NB4 (cell line): Measurements from ENCODE around the gene CGREF1.

ENCODE experiments used
- DNase-seq: peaks from one replicate; pipeline ENCODE4 v3.0.0; 2010; ENCODE audit warnings: low read depth
- H3K4me3 ChIP-seq: one replicate; pipeline ENCODE4 v1.5.1; 2011; ENCODE audit warnings: mild to moderate bottlenecking, low read depth, low read length, moderate library complexity
- MYC ChIP-seq: IDR thresholded peaks from 2 replicates; pipeline ENCODE4 v1.6.1; 2011; ENCODE audit warnings: low read depth, low read length
- POLR2A ChIP-seq: IDR thresholded peaks from 2 replicates; pipeline ENCODE4 v1.6.1; 2011; ENCODE audit warnings: mild to moderate bottlenecking; ENCODE audit not compliant: insufficient read length; ENCODE audit errors: extremely low read depth
- TF ChIP-seq, protein P1 (sequence below): IDR thresholded peaks from one replicate; pipeline ENCODE4 v1.5.1; 2012; ENCODE audit warnings: low read depth, low read length
- TF ChIP-seq, protein P2 (sequence below): IDR thresholded peaks from 2 replicates; pipeline ENCODE4 v1.6.1; 2011; ENCODE audit warnings: low read depth, low read length

Gene CGREF1

DNA sequence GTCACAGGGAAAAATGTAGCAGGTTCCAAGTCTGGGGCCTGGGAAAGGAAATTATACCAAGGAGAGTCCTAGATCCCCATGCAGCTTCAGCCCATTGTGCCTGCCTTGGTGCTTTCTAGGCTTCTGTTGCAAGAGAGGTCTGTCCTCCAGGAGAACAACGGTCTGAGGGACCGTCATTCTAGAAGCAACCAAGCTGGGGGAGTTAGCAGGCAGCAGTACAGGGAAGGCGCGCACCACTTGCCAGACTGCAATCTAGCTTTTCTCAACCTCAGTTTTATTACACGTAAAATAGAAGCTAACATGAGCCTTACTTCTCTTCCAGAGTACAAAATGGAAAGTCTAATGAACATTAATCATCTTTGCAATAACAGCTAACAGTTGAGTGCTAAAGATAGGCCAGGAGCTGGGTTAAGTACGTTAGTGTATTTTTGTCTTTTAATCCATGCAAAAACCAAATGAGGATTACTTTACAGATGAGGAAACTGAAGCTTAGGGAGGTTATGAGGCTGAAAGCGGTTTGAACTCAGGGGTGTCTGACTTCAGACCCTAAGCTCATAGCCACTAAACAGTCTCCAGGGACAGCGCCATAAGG is 31.8 kb upstream of the CGREF1 start:
- DNase-seq: no peak

DNA sequence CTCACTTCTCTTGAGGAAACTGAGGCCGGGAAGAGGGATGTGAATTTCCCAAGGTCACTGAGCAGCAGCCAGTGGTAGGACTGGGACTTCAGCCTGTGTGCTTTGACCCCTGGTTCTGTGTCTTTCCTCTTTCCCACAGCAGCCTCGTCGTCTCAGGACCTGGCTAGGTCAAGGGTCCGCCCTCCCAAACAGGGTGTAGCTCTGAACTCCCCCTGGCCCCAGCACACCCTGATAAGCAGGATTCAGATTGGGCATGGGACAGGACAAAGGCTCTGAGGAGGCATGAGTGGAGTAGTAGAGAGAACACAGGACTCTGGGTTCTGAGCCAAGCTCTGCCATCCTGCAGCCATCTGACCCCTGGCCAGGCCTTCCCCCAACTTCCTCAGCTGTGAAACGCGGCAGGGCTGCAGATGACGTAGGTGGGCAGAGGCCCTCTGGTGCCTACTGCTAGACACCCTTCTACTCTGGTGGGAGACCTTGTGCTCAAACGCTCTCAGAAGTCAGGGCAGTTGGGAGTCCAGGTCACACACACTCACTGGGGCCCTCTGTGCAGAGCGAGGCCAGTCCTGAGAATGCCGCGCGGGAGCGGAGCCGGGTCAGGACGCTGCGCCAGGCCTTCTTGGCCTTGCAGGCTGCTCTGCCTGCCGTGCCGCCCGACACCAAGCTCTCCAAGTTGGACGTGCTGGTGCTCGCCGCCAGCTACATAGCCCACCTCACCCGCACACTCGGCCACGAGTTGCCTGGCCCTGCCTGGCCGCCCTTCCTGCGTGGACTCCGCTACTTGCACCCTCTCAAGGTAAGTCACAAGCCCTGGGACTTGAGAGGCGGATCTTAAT is 30.9 kb upstream of the CGREF1 start:
- no peak overlapping the region for H3K4me3 ChIP-seq
- DNase-seq: no peak
- TF ChIP-seq, protein P1, sequence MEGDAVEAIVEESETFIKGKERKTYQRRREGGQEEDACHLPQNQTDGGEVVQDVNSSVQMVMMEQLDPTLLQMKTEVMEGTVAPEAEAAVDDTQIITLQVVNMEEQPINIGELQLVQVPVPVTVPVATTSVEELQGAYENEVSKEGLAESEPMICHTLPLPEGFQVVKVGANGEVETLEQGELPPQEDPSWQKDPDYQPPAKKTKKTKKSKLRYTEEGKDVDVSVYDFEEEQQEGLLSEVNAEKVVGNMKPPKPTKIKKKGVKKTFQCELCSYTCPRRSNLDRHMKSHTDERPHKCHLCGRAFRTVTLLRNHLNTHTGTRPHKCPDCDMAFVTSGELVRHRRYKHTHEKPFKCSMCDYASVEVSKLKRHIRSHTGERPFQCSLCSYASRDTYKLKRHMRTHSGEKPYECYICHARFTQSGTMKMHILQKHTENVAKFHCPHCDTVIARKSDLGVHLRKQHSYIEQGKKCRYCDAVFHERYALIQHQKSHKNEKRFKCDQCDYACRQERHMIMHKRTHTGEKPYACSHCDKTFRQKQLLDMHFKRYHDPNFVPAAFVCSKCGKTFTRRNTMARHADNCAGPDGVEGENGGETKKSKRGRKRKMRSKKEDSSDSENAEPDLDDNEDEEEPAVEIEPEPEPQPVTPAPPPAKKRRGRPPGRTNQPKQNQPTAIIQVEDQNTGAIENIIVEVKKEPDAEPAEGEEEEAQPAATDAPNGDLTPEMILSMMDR: no peak
- TF ChIP-seq, protein P2, sequence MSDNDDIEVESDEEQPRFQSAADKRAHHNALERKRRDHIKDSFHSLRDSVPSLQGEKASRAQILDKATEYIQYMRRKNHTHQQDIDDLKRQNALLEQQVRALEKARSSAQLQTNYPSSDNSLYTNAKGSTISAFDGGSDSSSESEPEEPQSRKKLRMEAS: no peak
- TF ChIP-seq POLR2A (no peak), MYC (no peak)

More for the DNA sequence above, 31.8 kb upstream of the CGREF1 start:
- TF ChIP-seq, protein P1: no peak
- TF ChIP-seq, protein P2: no peak
- no peak for TF ChIP-seq POLR2A
- TF ChIP-seq MYC: no peak
- H3K4me3 ChIP-seq: no peak overlapping the region

DNA sequence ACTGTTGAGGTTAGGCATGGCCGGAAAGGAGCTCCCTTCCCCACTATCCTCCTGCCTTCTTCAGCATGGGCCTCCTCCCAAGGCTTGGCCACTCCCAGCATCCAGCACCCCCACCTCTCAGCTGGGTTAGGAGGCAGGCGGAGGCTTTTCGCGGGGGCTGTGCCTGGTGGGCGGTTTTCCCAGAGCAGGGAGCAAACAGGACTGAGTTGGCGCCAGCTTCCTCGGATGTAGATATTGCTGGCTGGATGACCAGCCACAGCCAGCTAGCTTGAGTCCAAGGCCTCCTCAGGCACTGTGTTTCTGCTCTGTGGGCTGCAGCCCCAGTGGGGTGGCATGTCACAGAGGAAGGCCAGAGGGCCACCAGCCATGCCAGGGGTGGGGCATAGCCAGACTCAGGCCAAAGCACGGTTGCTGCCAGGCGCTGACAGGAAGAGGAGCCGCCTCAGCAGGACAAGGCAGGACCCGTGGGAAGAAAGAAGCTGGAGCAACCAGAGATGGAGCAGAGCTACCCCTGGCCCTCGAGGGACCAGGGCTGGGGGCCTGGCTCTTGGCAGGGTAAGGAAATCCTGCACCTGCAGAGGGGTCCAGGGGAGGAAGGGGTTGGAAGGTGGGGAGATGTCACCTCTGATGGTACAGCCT is 30.0 kb upstream of the CGREF1 start, which contains the start of gene TCF23:
TSS of gene TCF23 (plus strand) at position 204 of the 639 bp plus-strand sequence. CDS start at position 334, 130 bp downstream.
- DNase-seq: no peak

GRCh38 chr2:27147935-27148334 is 29.0 kb upstream of the CGREF1 start:
- TF ChIP-seq POLR2A (no peak), MYC (no peak)
- TF ChIP-seq, protein P2: no peak
- TF ChIP-seq, protein P1: no peak
- no peak for DNase-seq
- H3K4me3 ChIP-seq: no peak overlapping the region

More for the DNA sequence above, 30.0 kb upstream of the CGREF1 start, which contains the start of gene TCF23:
- no peak within 1 kb of the TSS for H3K4me3 ChIP-seq
- TF ChIP-seq, protein P2: no peak
- no peak for TF ChIP-seq POLR2A
- no peak for TF ChIP-seq MYC
- TF ChIP-seq, protein P1: no peak

GRCh38 chr2:27145682-27146081 is 26.8 kb upstream of the CGREF1 start:
- no peak for DNase-seq
- no peak overlapping the region for H3K4me3 ChIP-seq
- TF ChIP-seq, protein P2: no peak
- TF ChIP-seq MYC (no peak), POLR2A (no peak)
- TF ChIP-seq, protein P1: no peak
